SHP77 (cell line): ENCODE data around the gene STRIP2.
"Not testable (repeated sequence)": the region's sequence is repeated elsewhere in the genome, so short reads cannot be mapped to it uniquely, and the experiment has no call there.

Source experiments
- DNase-seq, 2 experiments: peaks; one replicate each; lab custom pipeline; 2025; lab: John Stamatoyannopoulos, UW

The STRIP2 gene

DNA sequence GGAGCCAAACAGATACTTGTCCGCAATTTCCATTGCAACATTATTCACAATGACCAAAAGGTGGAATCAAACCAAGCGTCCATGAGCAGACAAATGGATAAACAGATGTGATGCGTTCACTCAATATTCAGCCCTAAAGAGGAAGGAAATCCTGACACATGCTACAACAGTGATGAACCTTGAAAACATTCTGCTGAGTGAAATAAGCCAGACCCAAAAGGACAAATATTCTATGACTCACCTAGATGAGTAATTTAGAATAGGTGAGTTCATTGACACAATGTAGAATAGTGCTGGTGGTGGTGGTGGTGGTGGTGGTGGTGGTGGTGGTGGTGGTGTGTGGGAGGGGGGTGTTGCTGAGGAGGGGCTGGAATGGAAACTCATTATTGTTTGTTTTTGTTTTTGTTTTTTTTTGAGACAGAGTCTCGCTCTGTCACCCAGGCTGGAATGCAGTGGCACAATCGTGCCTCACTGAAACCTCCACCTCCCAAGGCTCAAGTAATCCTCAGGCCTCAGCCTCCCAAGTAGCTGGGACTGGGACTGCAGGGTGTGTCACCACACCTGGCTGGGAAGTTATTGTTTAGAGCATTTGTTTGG is 96.7 kb downstream of the STRIP2 start:
- no peak for DNase-seq

- no peak for DNase-seq
Observed at GRCh38 chr7:129531721-129532120, 97.5 kb downstream of the STRIP2 start.

DNA sequence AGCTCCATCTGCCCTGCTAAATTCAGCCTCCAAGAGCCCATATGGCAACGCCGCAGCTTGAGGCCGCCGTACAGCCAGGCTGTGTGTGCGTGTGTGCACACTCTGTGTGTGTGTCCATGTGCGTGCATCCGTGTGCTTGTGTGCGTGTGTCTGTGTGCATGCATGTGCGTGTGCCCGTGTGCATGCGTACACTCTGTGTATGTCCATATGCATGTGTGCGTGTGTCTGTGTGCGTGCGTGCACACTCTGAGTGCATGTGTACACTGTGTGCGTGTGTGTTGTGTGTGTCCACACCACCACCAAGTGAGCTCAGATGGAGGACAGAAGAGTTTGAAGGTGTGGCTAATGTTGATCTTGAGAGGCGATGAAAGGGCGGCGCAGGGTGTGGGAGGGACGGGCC is 98.1 kb downstream of the STRIP2 start:
- no peak for DNase-seq

DNA sequence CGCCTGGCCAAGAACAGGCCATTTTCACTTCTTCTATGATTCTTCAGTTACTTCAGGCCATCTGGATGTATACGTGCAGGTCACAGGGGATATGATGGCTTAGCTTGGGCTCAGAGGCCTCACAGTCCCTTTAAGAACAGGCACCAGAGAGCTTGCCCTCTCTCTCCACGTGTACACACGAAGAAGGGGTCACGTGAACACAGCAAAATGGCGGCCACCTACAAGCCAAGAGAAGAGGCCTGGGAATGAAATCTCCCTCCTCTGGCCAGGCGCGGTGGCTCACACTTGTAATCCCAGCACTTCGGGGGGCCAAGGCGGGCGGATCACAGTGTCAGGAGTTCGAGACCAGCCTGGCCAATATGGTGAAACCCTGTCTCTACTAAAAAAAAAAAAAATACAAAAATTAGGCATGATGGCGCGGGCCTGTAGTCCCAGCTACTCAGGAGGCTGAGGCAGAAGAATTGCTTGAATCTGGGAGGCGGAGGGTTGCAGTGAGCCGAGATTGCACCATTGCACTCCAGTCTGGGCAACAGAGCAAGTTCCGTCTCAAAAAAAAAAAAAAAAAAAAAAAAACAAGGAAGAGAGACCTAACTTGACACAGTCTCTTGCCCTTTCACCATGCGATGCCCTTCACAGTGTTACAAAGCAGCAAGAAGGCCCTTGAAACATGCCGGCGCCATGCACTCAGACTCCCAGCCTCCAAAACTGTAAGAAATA is 100.5 kb downstream of the STRIP2 start:
- not testable (repeated sequence) for DNase-seq

GRCh38 chr7:129535896-129536295 is 101.7 kb downstream of the STRIP2 start:
- DNase-seq = no peak

- no peak for DNase-seq
Observed at GRCh38 chr7:129536323-129536722, 102.1 kb downstream of the STRIP2 start.
